Measurements from ENCODE around the gene NTRK1. TPM values are rescaled to one million over a fixed set of nuclear protein-coding genes. Genes with fewer than 3 reads are reported as not detected.

The NTRK1 gene
- total RNA-seq, 1 experiment from 2014 or later, result not detected

DNA sequence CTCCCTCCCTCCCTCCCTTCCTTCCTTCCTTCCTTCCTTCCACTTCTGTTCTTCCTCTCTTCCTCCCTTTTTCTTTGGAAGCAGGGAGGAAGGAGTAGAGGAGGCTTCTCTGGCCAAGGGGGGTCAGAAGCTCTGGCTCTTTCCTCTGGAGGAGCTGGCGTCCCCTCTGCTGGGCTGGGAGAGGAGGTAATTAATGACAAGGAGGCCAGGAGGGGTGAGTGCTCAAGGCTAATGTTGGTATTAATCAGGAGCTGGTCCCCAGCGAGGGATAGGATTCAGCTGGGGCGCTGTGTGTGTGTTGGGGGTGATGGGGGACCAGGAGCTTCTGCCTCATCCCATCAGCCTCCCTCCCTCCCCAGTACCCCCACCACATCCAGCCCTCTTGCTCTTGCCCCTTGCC, 26.7 kb downstream of the NTRK1 start:
- H3K27ac ChIP-seq, result no peak overlapping the region
- DNase-seq, result no peak

GRCh38 chr1:156887734-156888133, 27.1 kb downstream of the NTRK1 start:
- no peaks in the 10 kb centered on the region for H3K4me1 ChIP-seq
- H3K27ac ChIP-seq, result no peak overlapping the region
- peaks cover 11% of the 10 kb centered on the region; the same call in 1 of the 2 replicates for H3K27me3 ChIP-seq
- H3K36me3 ChIP-seq, result no peaks in the 10 kb centered on the region
- no peaks in the 10 kb centered on the region for H3K9me3 ChIP-seq (replicated peaks)
- DNase-seq, result no peak
- no peak overlapping the region for H3K4me3 ChIP-seq

More for the DNA sequence above, 26.7 kb downstream of the NTRK1 start:
- no peaks in the 10 kb centered on the region for H3K9me3 ChIP-seq (replicated peaks)
- peaks cover 11% of the 10 kb centered on the region; the same call in 1 of the 2 replicates for H3K27me3 ChIP-seq
- H3K36me3 ChIP-seq, result no peaks in the 10 kb centered on the region
- H3K4me1 ChIP-seq, result no peaks in the 10 kb centered on the region
- no peak overlapping the region for H3K4me3 ChIP-seq

- no peaks in the 10 kb centered on the region for H3K4me1 ChIP-seq
- H3K4me3 ChIP-seq, result no peak overlapping the region
- H3K27ac ChIP-seq, result no peak overlapping the region
- no peaks in the 10 kb centered on the region for H3K36me3 ChIP-seq
- H3K9me3 ChIP-seq (replicated peaks), result no peaks in the 10 kb centered on the region
- peak; percentile 71 to 87 for DNase-seq
- H3K27me3 ChIP-seq, result peaks cover 7% of the 10 kb centered on the region; the same call in 1 of the 2 replicates
These were observed 29.3 kb downstream of the NTRK1 start for GRCh38 chr1:156889802-156890580.

DNA sequence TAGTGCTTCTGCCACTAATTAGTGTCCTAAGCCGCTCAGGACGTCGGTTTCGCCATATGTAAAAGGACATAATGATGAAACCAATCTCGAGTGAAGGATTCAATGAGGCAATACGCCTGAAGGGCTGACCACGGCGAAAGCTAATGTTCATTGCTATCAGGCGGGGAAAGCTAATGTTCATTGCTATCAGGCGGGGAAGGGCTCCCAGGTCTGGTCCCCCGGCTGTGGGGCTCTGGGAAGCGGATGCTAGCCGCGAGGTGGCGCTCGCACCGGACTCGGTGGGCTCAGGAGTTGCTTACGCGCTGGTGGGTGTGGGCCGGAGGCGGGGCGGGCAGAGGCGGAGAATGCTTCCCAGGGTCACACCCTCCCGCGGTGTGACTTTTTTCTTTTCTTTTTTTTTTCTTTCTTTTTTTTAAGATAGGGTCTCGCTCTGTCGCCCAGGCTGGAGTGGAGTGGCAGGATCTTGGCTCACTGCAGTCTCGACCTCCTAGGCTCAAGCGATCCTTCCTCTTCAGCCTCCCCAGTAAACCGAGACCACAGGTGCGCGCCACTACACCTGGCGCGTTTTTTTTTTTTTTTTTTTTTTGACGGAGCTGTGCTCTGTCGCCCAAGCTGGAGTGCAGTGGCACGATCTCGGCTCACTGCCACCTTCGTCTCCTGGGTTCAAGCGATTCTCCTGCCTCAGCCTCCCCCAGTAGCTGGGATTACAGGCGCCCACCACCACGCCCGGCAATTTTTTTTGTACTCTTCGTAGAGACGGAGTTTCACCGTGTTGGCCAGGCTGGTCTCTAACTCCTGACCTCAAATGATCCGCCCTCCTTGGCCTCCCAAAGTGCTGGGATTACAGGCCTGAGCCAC, 31.8 kb downstream of the NTRK1 start:
- peaks cover 7% of the 10 kb centered on the region; the same call in 1 of the 2 replicates for H3K27me3 ChIP-seq
- no peak overlapping the region for H3K4me3 ChIP-seq
- no peak overlapping the region for H3K27ac ChIP-seq
- H3K9me3 ChIP-seq (replicated peaks), result no peaks in the 10 kb centered on the region
- H3K36me3 ChIP-seq, result no peaks in the 10 kb centered on the region
- DNase-seq, result peak; percentile 82 to 84
- H3K4me1 ChIP-seq, result peaks cover 7% of the 10 kb centered on the region; the same call in 1 of the 2 replicates

DNA sequence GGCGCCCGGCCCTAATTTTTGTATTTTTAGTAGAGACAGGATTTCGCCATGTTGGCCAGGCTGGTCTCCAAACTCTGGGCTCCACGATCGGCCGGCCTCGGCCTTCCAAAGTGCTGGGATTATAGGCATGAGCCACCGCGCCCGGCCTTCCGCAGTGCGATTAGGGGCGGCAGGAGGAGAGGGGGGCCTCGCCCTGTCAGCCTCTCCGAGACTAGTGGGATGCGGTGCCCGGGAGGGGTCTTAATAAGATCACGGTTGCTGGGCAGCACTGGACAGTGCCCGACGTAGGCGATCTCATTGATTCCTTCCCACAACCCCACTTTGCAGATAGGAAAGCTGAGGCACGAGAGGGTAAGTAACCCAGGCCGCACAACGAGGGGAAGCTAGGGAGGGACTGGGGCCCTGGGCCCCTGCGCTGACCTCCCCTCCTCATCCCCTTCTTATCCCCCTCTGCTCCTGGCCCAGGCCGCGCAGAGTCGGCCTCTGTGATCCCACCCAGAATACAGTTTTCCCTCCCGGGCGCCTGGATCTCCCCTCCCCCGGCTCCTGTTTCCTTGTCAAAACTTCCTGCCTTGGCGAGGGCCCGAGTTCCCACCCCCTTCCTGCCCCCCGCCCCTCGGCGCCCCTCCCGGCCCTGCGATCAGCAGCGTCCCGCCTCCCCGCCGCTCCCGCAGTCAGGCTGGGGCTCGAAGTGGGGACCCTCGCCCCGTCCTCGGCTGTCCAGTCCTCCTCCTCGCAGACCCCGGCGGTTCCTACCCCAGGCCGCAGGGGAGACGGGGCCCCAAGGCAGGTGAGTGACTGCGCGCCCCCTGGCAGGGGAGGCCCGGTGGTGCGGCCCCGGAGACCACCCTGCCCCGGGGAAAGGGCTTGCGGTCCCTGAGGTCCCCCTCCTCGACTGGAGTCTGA, 32.6 kb downstream of the NTRK1 start, which contains the start of gene PEAR1:
PEAR1 (plus strand) TSS at position 671 of the 906 bp plus-strand sequence. CDS start 10,209 bp downstream, outside the sequence.
- no peak within 1 kb of the TSS for H3K4me3 ChIP-seq
- no peaks in the 10 kb centered on the region for H3K9me3 ChIP-seq (replicated peaks)
- H3K36me3 ChIP-seq, result no peaks in the 10 kb centered on the region
- H3K4me1 ChIP-seq, result peaks cover 9% of the 10 kb centered on the region; the same call in 1 of the 2 replicates
- DNase-seq, result no peak
- H3K27me3 ChIP-seq, result peaks cover 7% of the 10 kb centered on the region; the same call in 1 of the 2 replicates
- no peak within 1 kb of the TSS for H3K27ac ChIP-seq

GRCh38 chr1:156894001-156894400, 33.3 kb downstream of the NTRK1 start:
- Histone ChIP-seq H3K4me1 (peaks cover 9% of the 10 kb centered on the region; the same call in 1 of the 2 replicates), H3K9me3 (replicated peaks) (no peaks in the 10 kb centered on the region), H3K4me3 (no peak overlapping the region), H3K27ac (no peak overlapping the region), H3K27me3 (peaks cover 7% of the 10 kb centered on the region; the same call in 1 of the 2 replicates), H3K36me3 (no peaks in the 10 kb centered on the region)
- DNase-seq, result no peak

DNA sequence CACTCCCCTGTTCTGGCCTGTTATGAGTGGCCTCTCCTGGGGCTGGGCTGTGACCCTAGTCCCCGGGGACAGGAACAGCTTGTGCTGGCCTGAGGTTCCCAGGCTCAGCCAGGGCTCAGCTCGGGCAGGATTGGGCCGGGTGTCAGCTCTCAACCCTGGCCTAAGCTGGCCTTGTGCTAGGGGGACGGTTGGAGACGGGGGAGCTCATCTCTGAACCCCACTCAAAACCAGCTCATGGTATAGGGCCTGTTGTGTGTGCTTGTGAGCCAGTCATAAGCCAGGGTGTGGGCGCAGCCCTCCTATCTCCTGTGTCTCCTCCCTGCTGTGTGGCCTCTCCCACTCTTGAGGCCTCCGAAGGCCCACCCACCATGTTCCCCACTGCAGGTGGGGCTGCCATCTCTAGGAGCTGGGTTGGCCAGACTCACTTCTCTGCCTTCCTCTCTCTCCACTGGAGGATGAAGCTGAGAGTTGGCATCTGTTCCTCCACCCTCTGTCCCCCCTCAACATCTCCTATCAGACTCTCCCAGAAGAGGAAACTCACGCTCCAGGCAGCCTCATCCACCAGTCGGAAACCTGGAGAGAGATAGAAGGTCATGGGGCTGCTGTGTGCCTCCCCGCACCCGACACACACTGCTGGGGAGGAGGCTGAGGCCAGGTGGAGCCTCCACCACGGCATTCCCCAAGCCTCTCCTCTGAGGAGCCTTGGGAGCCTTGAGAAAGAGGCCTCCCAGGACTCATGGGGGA, 34.2 kb downstream of the NTRK1 start:
- no peak for DNase-seq
- Histone ChIP-seq H3K27ac (no peak overlapping the region), H3K27me3 (peaks cover 9% of the 10 kb centered on the region; the same call in 1 of the 2 replicates), H3K9me3 (replicated peaks) (no peaks in the 10 kb centered on the region), H3K4me1 (peaks cover 9% of the 10 kb centered on the region; the same call in 1 of the 2 replicates), H3K4me3 (no peak overlapping the region), H3K36me3 (no peaks in the 10 kb centered on the region)

- Histone ChIP-seq H3K9me3 (replicated peaks) (no peaks in the 10 kb centered on the region), H3K27ac (no peak overlapping the region), H3K36me3 (no peaks in the 10 kb centered on the region), H3K4me3 (no peak overlapping the region), H3K4me1 (peaks cover 9% of the 10 kb centered on the region; the same call in 1 of the 2 replicates), H3K27me3 (peaks cover 7% of the 10 kb centered on the region; the same call in 1 of the 2 replicates)
- DNase-seq, result no peak
These were observed 34.8 kb downstream of the NTRK1 start for GRCh38 chr1:156895455-156895812.

DNA sequence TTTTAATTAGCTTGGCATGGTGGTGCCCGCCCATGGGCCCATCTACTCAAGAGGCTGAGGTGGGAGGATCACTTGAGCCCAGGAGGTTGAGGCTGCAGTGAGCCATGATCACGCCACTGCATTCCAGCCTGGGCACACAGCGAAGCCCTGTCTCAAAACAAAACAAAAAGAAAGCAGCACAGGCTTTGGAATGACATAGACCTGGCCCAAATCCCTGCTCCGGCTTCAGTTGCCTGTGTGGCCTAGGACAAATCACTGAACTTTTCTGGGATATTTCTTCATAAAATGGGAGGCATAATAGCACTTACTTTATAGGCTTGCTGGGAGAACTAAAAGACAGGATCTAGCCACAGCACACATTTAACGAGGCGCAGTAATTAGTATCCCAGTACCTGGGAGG, 35.3 kb downstream of the NTRK1 start:
- Histone ChIP-seq H3K27ac (no peak overlapping the region), H3K36me3 (no peaks in the 10 kb centered on the region), H3K27me3 (peaks cover 7% of the 10 kb centered on the region; the same call in 1 of the 2 replicates), H3K4me3 (no peak overlapping the region), H3K4me1 (peaks cover 9% of the 10 kb centered on the region; the same call in 1 of the 2 replicates), H3K9me3 (replicated peaks) (no peaks in the 10 kb centered on the region)
- DNase-seq, result no peak

- peaks cover 9% of the 10 kb centered on the region; the same call in 1 of the 2 replicates for H3K4me1 ChIP-seq
- no peak overlapping the region for H3K27ac ChIP-seq
- peaks cover 7% of the 10 kb centered on the region; the same call in 1 of the 2 replicates for H3K27me3 ChIP-seq
- H3K36me3 ChIP-seq, result no peaks in the 10 kb centered on the region
- H3K4me3 ChIP-seq, result no peak overlapping the region
- DNase-seq, result no peak
- no peaks in the 10 kb centered on the region for H3K9me3 ChIP-seq (replicated peaks)
These were observed 35.9 kb downstream of the NTRK1 start for GRCh38 chr1:156896490-156897033.

- Histone ChIP-seq H3K27ac (no peak overlapping the region), H3K4me3 (no peak overlapping the region), H3K36me3 (no peaks in the 10 kb centered on the region), H3K27me3 (peaks cover 7% of the 10 kb centered on the region; the same call in 1 of the 2 replicates), H3K4me1 (peaks cover 9% of the 10 kb centered on the region; the same call in 1 of the 2 replicates), H3K9me3 (replicated peaks) (no peaks in the 10 kb centered on the region)
- no peak for DNase-seq
These were observed 36.6 kb downstream of the NTRK1 start for GRCh38 chr1:156897078-156897825.

- Histone ChIP-seq H3K4me3 (no peak overlapping the region), H3K27me3 (peaks cover 3% of the 10 kb centered on the region; the same call in 1 of the 2 replicates), H3K4me1 (peaks cover 9% of the 10 kb centered on the region; the same call in 1 of the 2 replicates), H3K9me3 (replicated peaks) (no peaks in the 10 kb centered on the region), H3K36me3 (no peaks in the 10 kb centered on the region), H3K27ac (no peak overlapping the region)
- no peak for DNase-seq
These were observed 37.5 kb downstream of the NTRK1 start for GRCh38 chr1:156898161-156898566.
